HG03175 (cell line): ENCODE results near the gene RHOU.
"Not testable (repeated sequence)": the region's sequence is repeated elsewhere in the genome, so short reads cannot be mapped to it uniquely, and the experiment has no call there.

Experiments
- ATAC-seq: cut with Tn5 transposase; IDR thresholded peaks from one replicate; pipeline ENCODE4 v1.9.1; 2021; ENCODE audit warnings: mild to moderate bottlenecking, moderate library complexity; ENCODE audit not compliant: unreplicated experiment

RHOU gene

GRCh38 chr1:228755800-228756199 is 20.5 kb downstream of the RHOU start:
- no peak for ATAC-seq

GRCh38 chr1:228756457-228756856 is 21.2 kb downstream of the RHOU start:
- ATAC-seq, result no peak

GRCh38 chr1:228758447-228758846 is 23.2 kb downstream of the RHOU start:
- no peak for ATAC-seq

- no peak for ATAC-seq
Measured at GRCh38 chr1:228760979-228761378, 25.7 kb downstream of the RHOU start.

- ATAC-seq, result no peak
Measured at GRCh38 chr1:228763561-228763960, 28.3 kb downstream of the RHOU start.

- ATAC-seq, result no peak
Measured at GRCh38 chr1:228765168-228765946, 30.1 kb downstream of the RHOU start.

GRCh38 chr1:228766788-228767187 is 31.5 kb downstream of the RHOU start:
- no peak for ATAC-seq

GRCh38 chr1:228767636-228768354 is 32.5 kb downstream of the RHOU start:
- no peak for ATAC-seq

GRCh38 chr1:228768355-228769000 is 33.2 kb downstream of the RHOU start:
- ATAC-seq, result no peak

GRCh38 chr1:228770779-228771223 is 35.5 kb downstream of the RHOU start:
- ATAC-seq, result no peak

- no peak for ATAC-seq
Measured at GRCh38 chr1:228772516-228773212, 37.4 kb downstream of the RHOU start.

GRCh38 chr1:228775946-228776345 is 40.7 kb downstream of the RHOU start:
- not testable (repeated sequence) for ATAC-seq

GRCh38 chr1:228776449-228776848 is 41.2 kb downstream of the RHOU start:
- no peak for ATAC-seq

GRCh38 chr1:228777236-228777635 is 42.0 kb downstream of the RHOU start:
- ATAC-seq, result no peak

GRCh38 chr1:228778026-228778425 is 42.7 kb downstream of the RHOU start:
- ATAC-seq, result no peak

GRCh38 chr1:228778466-228778865 is 43.2 kb downstream of the RHOU start:
- no peak for ATAC-seq

- no peak for ATAC-seq
Measured at GRCh38 chr1:228778961-228779360, 43.7 kb downstream of the RHOU start.

- no peak for ATAC-seq
Measured at GRCh38 chr1:228781161-228781808, 46.0 kb downstream of the RHOU start.

GRCh38 chr1:228781809-228782661 is 46.8 kb downstream of the RHOU start:
- ATAC-seq, result no peak
